Parathyroid adenoma (tissue), 2 donors: ENCODE measurements around the gene CHMP4B.

Source experiments
- H2AFZ ChIP-seq: fragments of 300-600 bp; sonication (generic); one replicate; pipeline ENCODE4 v1.7.0; 2017; ENCODE audit warnings: antibody characterized with exemption, mild to moderate bottlenecking
- H3K27ac ChIP-seq: fragments of 300-600 bp; sonication (generic); one replicate; pipeline ENCODE4 v1.7.0; 2017
- H3K27me3 ChIP-seq: fragments of 300-600 bp; sonication (generic); one replicate; pipeline ENCODE4 v1.7.0; 2017; ENCODE audit warnings: low read length; ENCODE audit not compliant: control insufficient read depth, insufficient read depth
- H3K36me3 ChIP-seq: fragments of 300-600 bp; sonication (generic); one replicate; pipeline ENCODE4 v1.7.0; 2017; ENCODE audit warnings: low read length; ENCODE audit not compliant: control insufficient read depth, insufficient read depth
- H3K4me1 ChIP-seq: fragments of 300-600 bp; sonication (generic); one replicate; pipeline ENCODE4 v1.7.0; 2017; ENCODE audit warnings: control low read depth
- H3K4me2 ChIP-seq: fragments of 300-600 bp; sonication (generic); one replicate; pipeline ENCODE4 v1.7.0; 2017; ENCODE audit warnings: low read length
- H3K4me3 ChIP-seq: fragments of 300-600 bp; sonication (generic); one replicate; pipeline ENCODE4 v1.7.0; 2017; ENCODE audit warnings: low read depth, low read length
- H3K79me2 ChIP-seq: fragments of 300-600 bp; sonication (generic); one replicate; pipeline ENCODE4 v1.7.0; 2017; ENCODE audit warnings: control low read depth
- H3K9ac ChIP-seq: fragments of 300-600 bp; sonication (generic); one replicate; pipeline ENCODE4 v1.7.0; 2017; ENCODE audit warnings: mild to moderate bottlenecking
- H3K9me3 ChIP-seq: fragments of 300-600 bp; sonication (generic); one replicate; pipeline ENCODE4 v1.7.0; 2017; ENCODE audit warnings: low read length; ENCODE audit not compliant: control insufficient read depth
- TF ChIP-seq, protein P1 (sequence below): fragments of 300-600 bp; sonication (generic); IDR thresholded peaks from one replicate; pipeline ENCODE4 v1.7.0; 2017; ENCODE audit warnings: antibody characterized with exemption, mild to moderate bottlenecking
- donor health status: primary hyperparathyroidism.

The CHMP4B gene

DNA sequence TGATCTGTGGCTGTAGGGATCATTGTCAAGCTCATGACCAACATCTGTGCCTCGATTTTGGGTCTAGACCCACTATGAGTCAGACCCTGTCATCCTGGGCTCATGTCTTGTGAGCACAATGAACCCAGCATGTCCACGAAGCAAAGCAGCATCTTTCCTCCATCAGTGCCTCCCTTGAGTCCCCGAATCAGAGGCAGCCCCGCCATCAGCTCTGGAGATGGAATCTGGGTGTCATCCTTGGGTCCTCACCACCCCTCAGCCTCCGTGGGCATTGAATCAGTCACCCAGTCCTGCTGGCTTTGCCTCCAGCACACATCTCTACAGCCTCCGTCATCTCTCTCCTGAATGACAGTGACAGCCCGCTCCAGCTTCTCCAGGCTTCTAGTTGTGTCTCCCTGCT, 56.9 kb downstream of the CHMP4B start:
- no peaks in the 10 kb centered on the region for H3K79me2 ChIP-seq
- H3K9ac ChIP-seq, result no peak overlapping the region
- H3K36me3 ChIP-seq, result no peaks in the 10 kb centered on the region
- no peaks in the 10 kb centered on the region for H3K4me1 ChIP-seq
- no peak overlapping the region for H2AFZ ChIP-seq
- H3K9me3 ChIP-seq, result no peaks in the 10 kb centered on the region
- H3K4me3 ChIP-seq, result no peak overlapping the region
- no peaks in the 10 kb centered on the region for H3K27me3 ChIP-seq
- TF ChIP-seq, protein P1, sequence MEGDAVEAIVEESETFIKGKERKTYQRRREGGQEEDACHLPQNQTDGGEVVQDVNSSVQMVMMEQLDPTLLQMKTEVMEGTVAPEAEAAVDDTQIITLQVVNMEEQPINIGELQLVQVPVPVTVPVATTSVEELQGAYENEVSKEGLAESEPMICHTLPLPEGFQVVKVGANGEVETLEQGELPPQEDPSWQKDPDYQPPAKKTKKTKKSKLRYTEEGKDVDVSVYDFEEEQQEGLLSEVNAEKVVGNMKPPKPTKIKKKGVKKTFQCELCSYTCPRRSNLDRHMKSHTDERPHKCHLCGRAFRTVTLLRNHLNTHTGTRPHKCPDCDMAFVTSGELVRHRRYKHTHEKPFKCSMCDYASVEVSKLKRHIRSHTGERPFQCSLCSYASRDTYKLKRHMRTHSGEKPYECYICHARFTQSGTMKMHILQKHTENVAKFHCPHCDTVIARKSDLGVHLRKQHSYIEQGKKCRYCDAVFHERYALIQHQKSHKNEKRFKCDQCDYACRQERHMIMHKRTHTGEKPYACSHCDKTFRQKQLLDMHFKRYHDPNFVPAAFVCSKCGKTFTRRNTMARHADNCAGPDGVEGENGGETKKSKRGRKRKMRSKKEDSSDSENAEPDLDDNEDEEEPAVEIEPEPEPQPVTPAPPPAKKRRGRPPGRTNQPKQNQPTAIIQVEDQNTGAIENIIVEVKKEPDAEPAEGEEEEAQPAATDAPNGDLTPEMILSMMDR, result no peak
- H3K27ac ChIP-seq, result no peak overlapping the region
- no peak overlapping the region for H3K4me2 ChIP-seq

DNA sequence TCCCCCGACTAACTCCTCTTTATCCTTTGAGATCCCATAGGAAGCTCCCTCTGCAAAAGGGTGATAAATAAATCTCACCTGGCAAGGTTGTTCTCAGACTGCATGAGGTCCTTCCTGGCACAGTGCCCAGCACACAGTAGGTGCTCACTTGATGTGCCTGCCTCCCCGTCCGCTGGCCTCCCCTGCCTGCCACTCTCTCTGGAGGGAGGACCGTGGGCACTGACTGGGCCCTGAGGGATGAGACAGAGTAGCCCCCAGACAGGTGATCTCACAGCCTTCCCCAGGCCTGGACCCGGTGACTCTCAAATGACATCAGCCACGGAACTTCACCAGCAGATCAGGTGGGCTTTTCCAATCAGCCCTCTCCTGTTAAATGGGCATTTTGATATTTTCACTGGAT, 57.4 kb downstream of the CHMP4B start:
- Histone ChIP-seq H3K36me3 (no peaks in the 10 kb centered on the region), H3K4me2 (no peak overlapping the region), H3K27me3 (no peaks in the 10 kb centered on the region), H3K9ac (no peak overlapping the region), H3K79me2 (no peaks in the 10 kb centered on the region), H2AFZ (no peak overlapping the region), H3K9me3 (no peaks in the 10 kb centered on the region), H3K4me3 (no peak overlapping the region), H3K27ac (no peak overlapping the region), H3K4me1 (no peaks in the 10 kb centered on the region)
- TF ChIP-seq, protein P1, result no peak

DNA sequence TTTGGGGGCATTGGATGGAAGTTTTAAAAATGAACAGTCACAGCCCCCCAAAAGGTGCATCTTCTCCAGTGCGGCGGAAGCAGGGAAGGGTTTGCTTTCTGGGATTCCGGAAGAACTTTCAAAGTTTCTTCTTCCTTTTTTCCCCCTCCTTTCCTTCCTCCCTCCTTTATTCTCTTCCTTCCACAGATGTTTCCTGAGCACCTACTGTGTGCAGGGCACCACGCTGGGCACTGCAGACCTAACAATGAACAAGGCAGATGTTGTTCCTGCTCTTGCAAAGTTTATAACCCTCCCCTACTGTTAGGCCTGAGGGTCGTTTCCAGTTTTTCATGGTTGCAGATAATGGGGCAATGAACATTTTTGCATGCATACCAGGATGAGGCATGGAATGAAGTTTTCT, 58.1 kb downstream of the CHMP4B start:
- H3K36me3 ChIP-seq, result no peaks in the 10 kb centered on the region
- no peak overlapping the region for H3K27ac ChIP-seq
- TF ChIP-seq, protein P1, result no peak
- H3K4me1 ChIP-seq, result no peaks in the 10 kb centered on the region
- no peak overlapping the region for H2AFZ ChIP-seq
- H3K4me2 ChIP-seq, result no peak overlapping the region
- no peaks in the 10 kb centered on the region for H3K79me2 ChIP-seq
- no peaks in the 10 kb centered on the region for H3K27me3 ChIP-seq
- no peak overlapping the region for H3K4me3 ChIP-seq
- no peaks in the 10 kb centered on the region for H3K9me3 ChIP-seq
- no peak overlapping the region for H3K9ac ChIP-seq

DNA sequence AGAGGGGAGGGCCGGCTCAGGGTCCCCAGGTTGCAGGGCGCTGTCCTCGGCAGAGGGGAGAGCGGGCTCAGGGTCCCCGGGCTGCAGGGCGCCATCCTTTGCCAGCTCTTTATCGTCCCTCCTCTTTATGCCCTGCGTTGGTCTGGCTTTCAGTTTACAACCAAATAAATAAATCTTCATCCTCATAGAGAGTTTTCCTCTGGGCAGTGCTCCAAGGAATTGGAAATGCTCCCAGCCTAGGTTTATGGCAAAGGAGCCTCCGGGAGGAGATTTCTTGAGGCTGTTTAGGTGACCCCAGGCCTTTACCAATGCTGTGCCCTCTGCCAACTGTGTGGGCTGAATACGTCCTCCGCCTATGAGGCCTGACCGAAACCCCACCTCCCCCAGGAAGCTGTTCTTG, 60.2 kb downstream of the CHMP4B start:
- H3K36me3 ChIP-seq, result no peaks in the 10 kb centered on the region
- TF ChIP-seq, protein P1, result no peak
- H3K79me2 ChIP-seq, result no peaks in the 10 kb centered on the region
- H3K9me3 ChIP-seq, result no peaks in the 10 kb centered on the region
- H3K4me2 ChIP-seq, result no peak overlapping the region
- H2AFZ ChIP-seq, result no peak overlapping the region
- H3K4me1 ChIP-seq, result no peaks in the 10 kb centered on the region
- no peak overlapping the region for H3K9ac ChIP-seq
- H3K27ac ChIP-seq, result no peak overlapping the region
- no peak overlapping the region for H3K4me3 ChIP-seq
- H3K27me3 ChIP-seq, result no peaks in the 10 kb centered on the region

DNA sequence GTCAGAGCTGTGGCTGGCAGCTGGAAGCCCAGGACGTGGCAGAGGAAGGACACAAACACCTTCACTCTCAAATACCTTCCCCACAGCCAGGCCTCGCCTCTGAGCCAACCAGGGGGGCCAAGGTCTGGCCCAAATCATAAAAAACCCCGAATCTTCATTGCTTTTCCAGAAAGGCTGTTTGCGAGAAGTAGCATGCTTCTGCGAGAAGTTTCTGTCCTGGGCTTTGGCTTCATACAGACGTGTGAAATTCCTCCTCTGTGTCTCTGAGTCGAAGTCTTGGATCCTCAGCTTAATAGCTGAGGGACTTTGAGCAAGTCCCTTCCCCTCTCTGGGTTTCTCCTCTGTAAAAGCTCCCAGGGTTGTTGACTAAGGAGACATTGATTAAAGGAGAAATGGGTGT, 63.0 kb downstream of the CHMP4B start:
- H3K9ac ChIP-seq, result no peak overlapping the region
- no peaks in the 10 kb centered on the region for H3K79me2 ChIP-seq
- TF ChIP-seq, protein P1, result no peak
- no peak overlapping the region for H3K27ac ChIP-seq
- no peaks in the 10 kb centered on the region for H3K9me3 ChIP-seq
- H3K36me3 ChIP-seq, result no peaks in the 10 kb centered on the region
- H3K27me3 ChIP-seq, result no peaks in the 10 kb centered on the region
- H2AFZ ChIP-seq, result no peak overlapping the region
- no peak overlapping the region for H3K4me2 ChIP-seq
- H3K4me1 ChIP-seq, result no peaks in the 10 kb centered on the region
- no peak overlapping the region for H3K4me3 ChIP-seq
